KOPT-K1 (cell line): ENCODE data around the gene HSP90B1.

Source experiments
- H3K27ac ChIP-seq: fragments of 200-600 bp; sonication (generic); 2 replicates; pipeline ENCODE4 v1.5.1; 2016; ENCODE audit warnings: antibody characterized with exemption, mild to moderate bottlenecking, low read depth, low read length; ENCODE audit not compliant: poor library complexity, severe bottlenecking
- H3K36me3 ChIP-seq: fragments of 200-600 bp; sonication (generic); 2 replicates; pipeline ENCODE4 v1.5.1; 2017; ENCODE audit warnings: antibody characterized with exemption, mild to moderate bottlenecking, low read length, moderate library complexity; ENCODE audit not compliant: insufficient read depth
- H3K9me3 ChIP-seq: fragments of 200-600 bp; sonication (generic); 2 replicates; pipeline ENCODE4 v1.5.1; 2017; ENCODE audit warnings: antibody characterized with exemption, low read length, mild to moderate bottlenecking; ENCODE audit not compliant: insufficient read depth, poor library complexity, severe bottlenecking

Gene HSP90B1

GRCh38 chr12:103955811-103956508 is 25.8 kb downstream of the HSP90B1 start:
- peak overlapping the region; percentile 87 for H3K27ac ChIP-seq
- H3K9me3 ChIP-seq = no peaks in the 10 kb centered on the region
- peaks cover 42% of the 10 kb centered on the region for H3K36me3 ChIP-seq

DNA sequence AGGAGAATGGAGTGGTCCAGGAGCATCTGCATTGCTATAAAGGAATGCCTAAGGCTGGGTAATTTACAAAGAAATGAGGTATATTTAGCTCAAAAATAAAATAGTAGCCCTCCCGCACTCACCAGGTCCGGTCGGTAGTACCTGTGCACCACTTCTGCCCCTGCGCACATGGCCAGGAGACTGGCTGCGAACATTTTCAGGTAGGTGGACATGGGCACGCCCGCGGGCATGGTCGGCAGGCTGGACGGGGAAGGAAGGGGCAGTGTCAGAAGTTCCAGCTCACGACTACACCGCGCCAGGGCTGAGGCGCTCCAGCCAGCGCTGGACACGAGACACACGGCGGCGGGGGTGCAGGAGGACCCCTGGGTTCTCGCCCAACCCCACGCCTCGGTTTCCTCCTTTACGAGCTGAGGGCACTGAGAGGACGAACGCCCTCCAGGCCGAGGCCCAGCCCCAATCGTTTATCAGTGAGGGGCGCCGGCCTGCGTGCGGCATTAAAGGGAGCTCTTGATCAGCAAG is 26.4 kb downstream of the HSP90B1 start:
- no peaks in the 10 kb centered on the region for H3K9me3 ChIP-seq
- H3K36me3 ChIP-seq = peaks cover 36% of the 10 kb centered on the region
- peak overlapping the region; percentile 87 for H3K27ac ChIP-seq

GRCh38 chr12:103957865-103958388 is 27.7 kb downstream of the HSP90B1 start:
- peak overlapping the region; percentile 87 for H3K27ac ChIP-seq

DNA sequence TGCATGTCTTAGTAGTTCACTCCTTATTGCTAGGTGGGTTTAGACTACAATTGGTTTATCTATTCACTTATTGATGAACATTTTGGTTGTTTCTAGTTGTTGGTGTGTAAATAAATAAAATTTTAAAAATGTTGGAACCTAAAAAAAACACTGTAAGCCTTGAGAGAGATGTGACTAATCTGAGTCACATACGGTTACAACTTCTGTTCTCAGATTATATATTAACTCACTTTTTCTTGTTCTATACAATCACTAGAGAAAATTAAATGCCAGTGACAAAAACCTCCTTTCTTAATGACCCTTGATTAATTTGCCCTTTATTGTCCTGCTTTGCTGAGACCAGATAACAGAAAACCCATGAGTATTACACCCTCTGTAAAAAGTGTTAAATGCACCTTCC is 28.4 kb downstream of the HSP90B1 start:
- H3K27ac ChIP-seq = no peak overlapping the region
- H3K9me3 ChIP-seq = no peaks in the 10 kb centered on the region

More at GRCh38 chr12:103957865-103958388, 27.7 kb downstream of the HSP90B1 start:
- Histone ChIP-seq H3K9me3 (no peaks in the 10 kb centered on the region), H3K36me3 (peaks cover 23% of the 10 kb centered on the region)

GRCh38 chr12:103960616-103961227 is 30.5 kb downstream of the HSP90B1 start:
- H3K9me3 ChIP-seq = no peaks in the 10 kb centered on the region
- no peaks in the 10 kb centered on the region for H3K36me3 ChIP-seq
- no peak overlapping the region for H3K27ac ChIP-seq

More for the DNA sequence above, 28.4 kb downstream of the HSP90B1 start:
- H3K36me3 ChIP-seq = peaks cover 16% of the 10 kb centered on the region

DNA sequence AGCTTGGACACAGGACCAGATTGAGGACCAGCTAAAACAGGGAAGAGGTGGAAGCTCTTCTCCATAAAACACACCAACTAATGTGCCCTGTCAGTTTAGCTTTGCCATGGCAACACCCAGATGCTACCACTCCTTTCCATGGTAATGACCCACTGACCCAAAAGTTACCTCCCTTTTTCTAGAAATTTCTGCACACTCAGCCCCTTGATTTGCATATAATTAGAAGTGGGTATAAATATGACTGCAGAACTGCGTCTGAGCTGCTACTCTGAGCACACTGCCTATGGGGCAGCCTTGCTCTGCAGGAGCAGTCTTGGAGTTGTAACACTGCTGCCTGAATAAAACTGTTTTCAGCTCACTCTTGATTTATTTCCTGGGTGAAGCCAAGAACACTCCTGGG is 32.3 kb downstream of the HSP90B1 start:
- Histone ChIP-seq H3K27ac (no peak overlapping the region), H3K36me3 (no peaks in the 10 kb centered on the region), H3K9me3 (no peaks in the 10 kb centered on the region)

DNA sequence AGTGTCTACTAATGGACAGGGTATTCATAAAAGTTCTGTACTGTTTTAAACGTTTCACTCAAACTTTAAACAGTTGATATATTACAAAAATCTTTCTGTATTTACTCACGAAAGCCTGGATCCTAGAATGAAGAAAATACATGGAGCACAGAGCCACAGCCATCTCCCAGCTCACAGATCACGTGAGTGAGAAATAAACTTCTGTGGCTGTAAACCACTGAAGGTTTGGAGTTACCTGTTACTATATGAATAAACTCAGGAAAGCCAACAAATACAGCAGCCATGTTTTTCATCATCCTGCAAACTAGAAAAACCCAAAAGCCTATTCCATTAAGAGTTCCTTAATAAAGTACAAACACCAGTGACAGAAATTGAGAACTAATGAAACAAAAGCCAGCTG is 34.6 kb downstream of the HSP90B1 start:
- Histone ChIP-seq H3K9me3 (no peaks in the 10 kb centered on the region), H3K36me3 (peaks cover 22% of the 10 kb centered on the region), H3K27ac (peak overlapping the region; percentile 84)

GRCh38 chr12:103965255-103965589 is 35.0 kb downstream of the HSP90B1 start:
- H3K36me3 ChIP-seq = peaks cover 26% of the 10 kb centered on the region

GRCh38 chr12:103965590-103966504 is 35.6 kb downstream of the HSP90B1 start, which contains the start of gene TDG:
TDG (plus strand) TSS chr12:103965872; CDS start chr12:103966038, 166 bp downstream.
- no peaks in the 10 kb centered on the region for H3K9me3 ChIP-seq
- peaks cover 29% of the 10 kb centered on the region for H3K36me3 ChIP-seq
- H3K27ac ChIP-seq = peak within 1 kb of the TSS; percentile 84

More at GRCh38 chr12:103965255-103965589, 35.0 kb downstream of the HSP90B1 start:
- Histone ChIP-seq H3K9me3 (no peaks in the 10 kb centered on the region), H3K27ac (peak overlapping the region; percentile 84)

DNA sequence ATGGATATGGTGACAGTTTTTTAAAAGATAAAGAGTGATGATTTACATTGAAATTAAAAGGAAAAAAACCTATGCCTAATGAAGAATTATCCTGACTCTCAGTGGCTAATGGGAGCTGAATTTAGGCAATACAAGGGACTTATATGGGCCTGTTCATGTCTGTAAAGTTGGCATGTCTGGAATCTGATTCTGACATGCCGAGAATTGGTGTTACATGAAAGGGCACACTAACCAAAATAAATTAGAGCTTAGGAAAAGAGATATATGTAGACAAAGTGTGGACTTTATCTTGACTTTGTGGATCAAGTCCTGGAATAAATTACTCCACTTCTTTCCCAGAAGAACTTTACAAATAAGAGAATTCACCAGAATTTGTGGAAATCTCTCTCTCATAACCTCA is 36.5 kb downstream of the HSP90B1 start:
- peak overlapping the region; percentile 84 for H3K27ac ChIP-seq
- peaks cover 33% of the 10 kb centered on the region for H3K36me3 ChIP-seq
- no peaks in the 10 kb centered on the region for H3K9me3 ChIP-seq

GRCh38 chr12:103969391-103969790 is 39.2 kb downstream of the HSP90B1 start:
- Histone ChIP-seq H3K36me3 (peaks cover 57% of the 10 kb centered on the region), H3K9me3 (no peaks in the 10 kb centered on the region), H3K27ac (no peak overlapping the region)

DNA sequence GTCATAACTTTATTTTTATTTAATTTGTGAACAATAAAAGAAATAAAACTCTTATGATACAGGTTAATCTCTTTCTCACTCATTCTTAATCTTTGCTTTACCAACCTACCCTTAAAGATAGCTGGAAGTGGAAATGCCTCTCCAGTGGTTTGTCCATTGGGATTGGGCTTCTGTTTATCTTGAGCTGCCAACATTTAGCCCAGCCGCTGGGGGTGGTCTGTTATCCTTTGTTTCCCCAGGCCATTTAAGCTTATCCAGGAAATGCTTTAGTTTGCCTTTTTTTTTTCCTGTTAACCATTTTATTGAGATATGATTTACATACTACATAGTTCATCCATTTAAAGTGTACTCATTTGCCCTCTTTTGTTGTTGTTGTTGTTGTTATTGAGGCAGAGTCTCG is 43.7 kb downstream of the HSP90B1 start:
- H3K36me3 ChIP-seq = peaks cover 87% of the 10 kb centered on the region
- no peaks in the 10 kb centered on the region for H3K9me3 ChIP-seq
- no peak overlapping the region for H3K27ac ChIP-seq

GRCh38 chr12:103975368-103975767 is 45.2 kb downstream of the HSP90B1 start:
- Histone ChIP-seq H3K27ac (no peak overlapping the region), H3K9me3 (no peaks in the 10 kb centered on the region), H3K36me3 (peaks cover 87% of the 10 kb centered on the region)

- H3K27ac ChIP-seq = no peak overlapping the region
- no peaks in the 10 kb centered on the region for H3K9me3 ChIP-seq
- peaks cover 98% of the 10 kb centered on the region for H3K36me3 ChIP-seq
Measured at GRCh38 chr12:103978384-103978982, 48.3 kb downstream of the HSP90B1 start.
